Vagina (tissue), 2 donors: ENCODE data around the gene KBTBD2. TPM values are rescaled to one million over a fixed set of nuclear protein-coding genes. Genes with fewer than 3 reads are reported as not detected.
"Not testable (repeated sequence)": the region's sequence is repeated elsewhere in the genome, so short reads cannot be mapped to it uniquely, and the experiment has no call there.

Source experiments
- DNase-seq, 2 donors: peaks; one replicate each; pipeline ENCODE4 v3.0.0-alpha.2; 2017; ENCODE audit errors: extremely low spot score in 2 of 2
- H3K27ac ChIP-seq: fragments of 200-600 bp; sonication (generic); one replicate; pipeline ENCODE4 v1.5.1; 2019
- H3K27me3 ChIP-seq: fragments of 200-600 bp; sonication (generic); one replicate; pipeline ENCODE4 v1.5.1; 2019
- H3K36me3 ChIP-seq, 2 donors: fragments of 200-600 bp; sonication (generic); one replicate each; pipeline ENCODE4 v1.5.1; 2017 to 2019
- H3K4me1 ChIP-seq: fragments of 200-600 bp; sonication (generic); one replicate; pipeline ENCODE4 v1.5.1; 2019
- H3K4me3 ChIP-seq, 2 donors: fragments of 200-600 bp; sonication (generic); 1 replicate in 1 of 2; 2 replicates in 1 of 2; pipeline ENCODE4 v1.5.1; 2016 to 2019
- H3K9me3 ChIP-seq: fragments of 200-600 bp; sonication (generic); one replicate; pipeline ENCODE4 v1.5.1; 2019
- CTCF ChIP-seq, 3 experiments: fragments of 450-650 bp in 2 of 3; fragments of 200-600 bp in 1 of 3; sonication (generic) in 1 of 3; IDR thresholded peaks; one replicate each; pipeline ENCODE4 v1.5.1; 2017 to 2019; ENCODE audit warnings: antibody characterized with exemption in 3 of 3, mild to moderate bottlenecking in 2 of 3, moderate library complexity in 2 of 3
- POLR2A ChIP-seq, 2 donors: fragments of 450-650 bp; IDR thresholded peaks; one replicate each; pipeline ENCODE4 v1.6.1; 2017; ENCODE audit warnings: antibody characterized with exemption in 2 of 2, mild to moderate bottlenecking in 2 of 2, moderate library complexity in 2 of 2
- POLR2AphosphoS5 ChIP-seq, 2 donors: sonication (generic); formaldehyde crosslinking; IDR thresholded peaks; one replicate each; pipeline ENCODE4 v1.9.0; 2017; ENCODE audit warnings: antibody characterized with exemption in 2 of 2, mild to moderate bottlenecking in 2 of 2, low read depth in 1 of 2; ENCODE audit not compliant: insufficient read depth in 1 of 2
- intact Hi-C: fragments of 100-400 bp; cut with DNase I; formaldehyde crosslinking; loops from one replicate; pipeline ENCODE4 v1.15.1; 2023
- total RNA-seq: library from RNA; depleted of rRNA; stranded (reverse); fragments of >200 nt; gene quantifications from one replicate; pipeline ENCODE4 v1.2.3, GENCODE V29; 2016

The KBTBD2 gene
- total RNA-seq, 1 donor from 2014 or later: 30.0 TPM

DNA sequence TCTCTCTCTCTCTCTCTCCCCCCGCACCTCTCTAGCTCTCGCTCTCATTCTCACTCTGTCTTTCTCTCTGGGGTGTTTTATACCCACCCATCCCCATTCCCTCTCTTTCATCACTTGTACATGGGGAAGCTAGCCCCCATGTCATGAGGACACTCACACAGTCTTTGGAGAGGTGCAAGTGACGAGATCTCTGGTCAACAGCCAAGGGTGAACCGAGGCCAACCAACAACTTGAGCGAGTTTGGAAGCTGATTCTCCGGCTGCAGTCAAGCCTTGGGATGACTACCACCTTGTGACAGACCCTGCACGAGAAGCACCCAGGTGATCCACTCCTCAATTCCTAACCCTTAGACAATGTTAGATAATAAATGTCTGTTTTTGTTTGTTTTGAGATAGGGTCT lies 10.1 kb upstream of the KBTBD2 start:
- no peak overlapping the region for H3K27ac ChIP-seq
- H3K4me3 ChIP-seq: no peak overlapping the region
- no peak for DNase-seq
- no peaks in the 10 kb centered on the region for H3K36me3 ChIP-seq
- H3K4me1 ChIP-seq: peaks cover 7% of the 10 kb centered on the region
- no peaks in the 10 kb centered on the region for H3K9me3 ChIP-seq
- H3K27me3 ChIP-seq: no peaks in the 10 kb centered on the region
- no peak for TF ChIP-seq POLR2AphosphoS5 (IDR thresholded peaks at IDR 0.05; ENCODE audit: insufficient read depth in 1 of 2, low read depth in 1 of 2)
- TF ChIP-seq CTCF (IDR thresholded peaks at IDR 0.05): no peak
- no peak for TF ChIP-seq POLR2A (IDR thresholded peaks at IDR 0.05)
- intact Hi-C loops: no loop called here

DNA sequence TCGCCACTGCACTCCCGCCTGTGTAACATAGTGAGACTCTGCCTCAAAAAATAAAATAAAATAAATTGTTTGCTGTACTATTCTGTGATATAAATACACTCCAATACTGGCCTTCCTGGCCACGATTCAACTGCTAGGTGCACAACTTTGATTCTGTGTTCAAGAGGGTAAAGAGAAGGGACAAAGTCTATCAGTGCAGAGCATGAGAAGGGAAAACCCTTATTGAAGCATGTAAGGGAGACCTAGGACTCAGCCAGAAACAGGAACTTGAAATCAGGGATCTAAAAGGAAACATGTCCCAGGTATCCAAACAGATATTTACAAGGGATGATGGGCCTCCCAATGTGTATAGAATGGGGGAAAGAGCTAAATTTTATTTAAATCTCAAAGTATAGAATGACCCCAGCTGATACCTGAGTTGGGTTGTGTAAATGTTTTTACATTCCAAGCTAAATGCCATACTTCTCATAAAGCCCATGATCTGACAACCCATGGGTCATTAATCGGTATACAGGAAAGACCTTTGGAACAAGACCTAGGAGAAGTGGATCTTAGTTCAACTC lies 9.0 kb upstream of the KBTBD2 start:
- no peak for TF ChIP-seq POLR2AphosphoS5 (IDR thresholded peaks at IDR 0.05; ENCODE audit: insufficient read depth in 1 of 2, low read depth in 1 of 2)
- no peak for TF ChIP-seq CTCF (IDR thresholded peaks at IDR 0.05)
- TF ChIP-seq POLR2A (IDR thresholded peaks at IDR 0.05): no peak
- no peak overlapping the region for H3K27ac ChIP-seq
- peaks cover 6% of the 10 kb centered on the region for H3K4me1 ChIP-seq
- DNase-seq: no peak
- H3K27me3 ChIP-seq: no peaks in the 10 kb centered on the region
- no peaks in the 10 kb centered on the region for H3K9me3 ChIP-seq
- H3K4me3 ChIP-seq: no peak overlapping the region
- intact Hi-C loops: no loop called here
- H3K36me3 ChIP-seq: no peaks in the 10 kb centered on the region

- H3K27me3 ChIP-seq, DNase-seq, intact Hi-C loops, H3K4me3 ChIP-seq, H3K9me3 ChIP-seq, H3K27ac ChIP-seq, H3K36me3 ChIP-seq: not testable (repeated sequence)
- H3K4me1 ChIP-seq: peaks cover 14% of the 10 kb centered on the region
Observed at GRCh38 chr7:32897376-32897775, 5.8 kb upstream of the KBTBD2 start.

- H3K27ac ChIP-seq: no peak overlapping the region
- H3K36me3 ChIP-seq: no peaks in the 10 kb centered on the region
- intact Hi-C loops: no loop called here
- no peak overlapping the region for H3K4me3 ChIP-seq
- H3K27me3 ChIP-seq: no peaks in the 10 kb centered on the region
- H3K9me3 ChIP-seq: no peaks in the 10 kb centered on the region
- H3K4me1 ChIP-seq: peaks cover 14% of the 10 kb centered on the region
- no peak for TF ChIP-seq POLR2A (IDR thresholded peaks at IDR 0.05)
- TF ChIP-seq CTCF (IDR thresholded peaks at IDR 0.05): no peak
- no peak for TF ChIP-seq POLR2AphosphoS5 (IDR thresholded peaks at IDR 0.05; ENCODE audit: insufficient read depth in 1 of 2, low read depth in 1 of 2)
- no peak for DNase-seq
Observed at GRCh38 chr7:32896564-32897347, 5.2 kb upstream of the KBTBD2 start.

- TF ChIP-seq POLR2A (IDR thresholded peaks at IDR 0.05): no peak
- no peak for TF ChIP-seq POLR2AphosphoS5 (IDR thresholded peaks at IDR 0.05; ENCODE audit: insufficient read depth in 1 of 2, low read depth in 1 of 2)
- no peak for TF ChIP-seq CTCF (IDR thresholded peaks at IDR 0.05)
- no peak overlapping the region for H3K27ac ChIP-seq
- H3K9me3 ChIP-seq: no peaks in the 10 kb centered on the region
- no peaks in the 10 kb centered on the region for H3K27me3 ChIP-seq
- no peaks in the 10 kb centered on the region for H3K36me3 ChIP-seq
- H3K4me1 ChIP-seq: peaks cover 17% of the 10 kb centered on the region
- DNase-seq: no peak
- intact Hi-C loops: loop anchor here (5.0 kb wide), 1 partner anchor 397 kb away; the partner anchor contains the start of gene AVL9
- H3K4me3 ChIP-seq: no peak overlapping the region
Observed at GRCh38 chr7:32894171-32894570, 2.6 kb upstream of the KBTBD2 start.
